ENCODE measurements around the gene CDK5. TPM values are rescaled to one million over a fixed set of nuclear protein-coding genes. Genes with fewer than 3 reads are reported as not detected.
A peak's percentile ranks its signal among the peaks of the same experiment; 100 is the strongest.
"Not testable (repeated sequence)": the region's sequence is repeated elsewhere in the genome, so short reads cannot be mapped to it uniquely, and the experiment has no call there.

Gene CDK5
- polyA plus RNA-seq, 2 of the 4 experiments (the other 2 are of a cell fraction): 29.6 to 51.0 TPM

DNA sequence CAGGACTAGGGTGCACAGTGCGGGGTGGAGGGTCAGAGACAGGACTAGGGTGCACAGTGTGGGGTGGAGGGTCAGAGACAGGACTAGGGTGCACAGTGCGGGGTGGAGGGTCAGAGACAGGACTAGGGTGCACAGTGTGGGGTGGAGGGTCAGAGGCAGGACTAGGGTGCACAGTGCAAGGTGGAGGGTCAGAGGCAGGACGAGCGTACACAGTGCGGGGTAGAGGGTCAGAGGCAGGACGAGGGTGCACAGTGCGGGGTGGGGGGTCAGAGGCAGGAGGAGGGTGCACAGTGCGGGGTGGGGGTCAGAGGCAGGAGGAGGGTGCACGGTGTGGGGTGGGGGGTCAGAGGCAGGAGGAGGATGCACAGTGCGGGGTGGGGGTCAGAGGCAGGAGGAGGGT lies 14.2 kb downstream of the CDK5 start:
- not testable (repeated sequence) for FAIRE-seq

DNA sequence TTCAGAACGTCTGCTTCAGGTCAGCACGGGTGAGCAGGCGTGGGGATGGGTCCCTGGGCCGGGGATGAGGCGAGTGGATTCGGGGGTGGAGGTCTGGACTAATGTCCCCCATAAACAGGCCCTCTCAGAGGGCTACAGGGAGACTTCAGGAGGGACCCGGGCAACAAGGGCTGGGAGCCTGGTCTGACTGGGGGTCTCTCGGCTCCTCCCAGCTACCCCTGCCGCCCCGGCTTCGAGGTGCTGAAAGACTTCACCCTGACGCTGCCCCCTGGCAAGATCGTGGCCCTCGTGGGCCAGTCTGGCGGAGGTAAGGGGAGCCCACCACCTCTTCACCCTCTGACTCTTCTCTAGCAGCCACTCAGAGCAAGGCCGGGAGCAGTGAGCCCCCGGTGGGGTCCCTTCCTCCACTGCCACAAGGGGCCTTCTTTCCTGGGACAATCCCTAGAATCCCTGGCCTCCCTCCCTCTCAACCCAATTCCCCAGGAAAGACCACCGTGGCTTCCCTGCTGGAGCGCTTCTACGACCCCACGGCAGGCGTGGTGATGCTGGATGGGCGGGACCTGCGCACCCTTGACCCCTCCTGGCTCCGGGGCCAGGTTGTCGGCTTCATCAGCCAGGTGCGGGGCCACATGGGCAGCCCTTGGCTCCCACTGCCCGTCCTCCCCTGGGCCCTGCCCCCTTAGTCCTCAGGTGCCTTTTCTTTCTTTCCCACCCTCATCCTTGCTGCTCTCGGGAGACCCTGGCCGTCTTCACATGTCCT lies 16.9 kb downstream of the CDK5 start:
- FAIRE-seq (no peak), DNase-seq (ENCODE audit: low read depth in 1 of 2, low spot score in 1 of 2) (no peak), ATAC-seq (no peak)
- TF ChIP-seq CBX8 (IDR thresholded peaks at IDR 0.05) (no peak), NPAS2 (CRISPR knock-in tag; IDR thresholded peaks at IDR 0.05; ENCODE audit: borderline replicate concordance) (no peak), HES2 (IDR thresholded peaks at IDR 0.05) (no peak), MAX (IDR thresholded peaks at IDR 0.05) (no peak), NFE2L2 (conservative IDR thresholded peaks at IDR 0.05; ENCODE audit: low read length) (no peak), HEYL (CRISPR knock-in tag; IDR thresholded peaks at IDR 0.05) (no peak), ZC3H11A (IDR thresholded peaks at IDR 0.05) (no peak)
- TF ChIP-seq, protein P1, sequence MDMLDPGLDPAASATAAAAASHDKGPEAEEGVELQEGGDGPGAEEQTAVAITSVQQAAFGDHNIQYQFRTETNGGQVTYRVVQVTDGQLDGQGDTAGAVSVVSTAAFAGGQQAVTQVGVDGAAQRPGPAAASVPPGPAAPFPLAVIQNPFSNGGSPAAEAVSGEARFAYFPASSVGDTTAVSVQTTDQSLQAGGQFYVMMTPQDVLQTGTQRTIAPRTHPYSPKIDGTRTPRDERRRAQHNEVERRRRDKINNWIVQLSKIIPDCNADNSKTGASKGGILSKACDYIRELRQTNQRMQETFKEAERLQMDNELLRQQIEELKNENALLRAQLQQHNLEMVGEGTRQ (IDR thresholded peaks at IDR 0.05): no peak
- WGBS (ENCODE audit: missing lambda C conversion rate): 96% methylated on average over 30 of the region's 30 CpGs
- Histone ChIP-seq H3K4me1 (peaks cover 33% of the 10 kb centered on the region), H3K4me3 (no peak overlapping the region), H3K9me3 (no peaks in the 10 kb centered on the region), H3K4me2 (no peak overlapping the region; the same call in 2 of the 3 replicates), H3K27ac (peak overlapping the region; percentile 79 to 88; a peak in 5 of 6 replicates)
- ChIA-PET POLR2A (no interaction called here), CTCF (interaction anchor here (0.9 to 4.4 kb wide), 5 partner anchors 8 to 79 kb away, joined by 5 to 16 read pairs (median 5); partner anchors contain the start of gene ABCB8)

More for the DNA sequence above, 14.2 kb downstream of the CDK5 start:
- H3K27ac ChIP-seq; H3K4me3 ChIP-seq; H3K9me3 ChIP-seq; POLR2A ChIA-PET; DNase-seq (ENCODE audit: low read depth in 1 of 2, low spot score in 1 of 2); H3K4me2 ChIP-seq; ATAC-seq: not testable (repeated sequence)
- WGBS (ENCODE audit: missing lambda C conversion rate): 76% methylated on average over 4 of the region's 10 CpGs
- peaks cover 29% of the 10 kb centered on the region for H3K4me1 ChIP-seq
- CTCF ChIA-PET: interaction anchor here (1.0 kb wide), 1 partner anchor 11 kb away, joined by 3 read pairs; no protein-coding TSS in a partner anchor

DNA sequence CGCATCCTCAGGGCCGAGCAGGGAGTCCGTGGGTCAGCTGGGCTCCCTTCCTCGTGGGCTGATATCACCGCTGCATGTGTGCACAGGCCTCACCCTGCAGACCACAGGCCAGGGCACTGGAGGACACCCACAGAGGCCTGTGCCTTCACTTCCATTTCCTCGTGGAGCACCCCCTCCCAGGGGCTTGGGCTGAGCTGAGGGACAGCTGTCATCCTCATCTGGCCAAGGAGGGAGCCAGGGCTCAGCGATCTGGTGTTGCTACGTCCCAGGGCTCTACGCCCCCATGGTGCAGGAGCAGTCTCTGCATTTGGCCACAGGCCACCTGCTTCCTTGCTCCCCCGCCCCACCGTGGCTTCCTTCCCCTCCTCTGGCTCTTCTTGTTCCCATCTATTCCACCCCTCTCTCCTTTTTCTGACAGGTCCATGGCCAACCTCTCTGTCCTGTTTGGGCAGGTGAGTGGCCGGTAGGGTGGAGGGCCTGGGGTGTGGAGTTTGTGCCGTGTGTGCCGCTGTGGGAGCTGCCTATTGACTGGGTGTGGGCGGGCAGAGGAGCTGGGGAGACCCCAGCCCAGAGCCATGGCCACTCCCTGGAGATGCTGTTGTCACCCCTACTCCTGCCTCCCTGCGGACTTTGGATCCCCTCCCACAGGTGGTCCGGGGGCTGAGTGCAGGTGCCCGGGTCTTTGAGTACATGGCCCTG lies 17.7 kb downstream of the CDK5 start:
- 61% methylated on average over 15 of the region's 18 CpGs for WGBS (ENCODE audit: missing lambda C conversion rate)
- TF ChIP-seq MAX (IDR thresholded peaks at IDR 0.05): 0 out of 2 replicates have a peak, but pooled peaks have one; percentile 9
- TF ChIP-seq MAZ (IDR thresholded peaks at IDR 0.05; ENCODE audit: borderline replicate concordance, low read depth, low read length): no peak
- no peak for TF ChIP-seq MYC (IDR thresholded peaks at IDR 0.05; ENCODE audit: borderline replicate concordance, low read length)
- Histone ChIP-seq H3K27ac (peak overlapping the region; percentile 79 to 88), H3K4me3 (no peak overlapping the region), H3K9me3 (no peaks in the 10 kb centered on the region), H3K4me2 (peak overlapping the region; percentile 65), H3K4me1 (peaks cover 33% of the 10 kb centered on the region)
- ATAC-seq (peak; percentile 16 to 37), FAIRE-seq (no peak), DNase-seq (ENCODE audit: low read depth in 1 of 2, low spot score in 1 of 2) (no peak)
- POLR2A ChIA-PET: interaction anchor here (1.2 to 1.8 kb wide), 4 partner anchors 8 to 22 kb away, joined by 3 to 15 read pairs (median 10); partner anchors contain the start of genes ABCB8, ASIC3 and CDK5
- CTCF ChIA-PET: interaction anchor here (1.0 to 4.4 kb wide), 10 partner anchors 10 to 80 kb away, joined by 3 to 24 read pairs (median 5); partner anchors contain the start of genes ABCB8 and ATG9B

- ChIA-PET CTCF (interaction anchor here (1.0 to 4.4 kb wide), 10 partner anchors 9 to 81 kb away, joined by 3 to 24 read pairs (median 5); partner anchors contain the start of genes ABCB8 and ATG9B), POLR2A (interaction anchor here (0.8 to 1.8 kb wide), 5 partner anchors 8 to 41 kb away, joined by 3 to 15 read pairs (median 9); partner anchors contain the start of genes ABCB8, ASIC3, CDK5 and FASTK)
- Histone ChIP-seq H3K4me2 (peak overlapping the region; percentile 65), H3K9me3 (no peaks in the 10 kb centered on the region), H3K4me1 (peaks cover 33% of the 10 kb centered on the region), H3K27ac (peak overlapping the region; percentile 79 to 88), H3K4me3 (no peak overlapping the region)
- FAIRE-seq: peak; percentile 96
- peak; percentile 81 to 88 for ATAC-seq
- peak; percentile 79 to 93 for DNase-seq (ENCODE audit: low read depth in 1 of 2, low spot score in 1 of 2)
- WGBS (ENCODE audit: missing lambda C conversion rate): 15% methylated on average over 11 of the region's 12 CpGs
- TF ChIP-seq RAD21 (conservative IDR thresholded peaks at IDR 0.05 in 1 of 2, IDR thresholded peaks at IDR 0.05 in 1 of 2) (peak in 1 of 2 experiments; percentile 5; a peak in 2 of 5 replicates), FOSL2 (IDR thresholded peaks at IDR 0.05) (peak; percentile 59; the same call in 1 of the 2 replicates), FOSL2 (CRISPR knock-in tag; IDR thresholded peaks at IDR 0.05) (peak; percentile 90), RCOR1 (IDR thresholded peaks at IDR 0.05; ENCODE audit: low read depth, low read length) (no peak), POLR2A (IDR thresholded peaks at IDR 0.05; ENCODE audit: low read length) (peak; percentile 48), E2F6 (IDR thresholded peaks at IDR 0.05; ENCODE audit: borderline replicate concordance, low read depth) (no peak; the same call in 1 of the 2 replicates), PBX3 (IDR thresholded peaks at IDR 0.05) (peak; percentile 28; the same call in 1 of the 2 replicates), GATA3 (IDR thresholded peaks at IDR 0.05; ENCODE audit: borderline replicate concordance) (peak; percentile 50; the same call in 1 of the 2 replicates), HDAC2 (IDR thresholded peaks at IDR 0.05) (no peak), MAX (IDR thresholded peaks at IDR 0.05) (peak; percentile 39; the same call in 1 of the 2 replicates), JUN (IDR thresholded peaks at IDR 0.05) (peak; percentile 41 to 59; a peak in 4 of 5 replicates)
These were observed 18.5 kb downstream of the CDK5 start for GRCh38 chr7:151038951-151039849.

Measured in A549 (cell line).